WI38 (cell line): ENCODE data around the gene CSGALNACT2.
"Not testable (repeated sequence)": the region's sequence is repeated elsewhere in the genome, so short reads cannot be mapped to it uniquely, and the experiment has no call there.

ENCODE experiments used
- H3K4me3 ChIP-seq: 2 replicates; pipeline ENCODE4 v1.5.1; 2011; ENCODE audit warnings: low read depth, mild to moderate bottlenecking, control low read depth, low read length
- CTCF ChIP-seq: IDR thresholded peaks from 2 replicates; pipeline ENCODE4 v1.5.1; 2012; ENCODE audit warnings: low read depth, mild to moderate bottlenecking, control low read depth, low read length

The CSGALNACT2 gene

GRCh38 chr10:43136995-43137716 lies 1.1 kb upstream of the CSGALNACT2 start:
- TF ChIP-seq CTCF = no peak
- H3K4me3 ChIP-seq = peak overlapping the region; percentile 74

- H3K4me3 ChIP-seq = peak overlapping the region; percentile 74
- no peak for TF ChIP-seq CTCF
These were observed 576 bp upstream of the CSGALNACT2 start for GRCh38 chr10:43137717-43138020.

- TF ChIP-seq CTCF = no peak
- H3K4me3 ChIP-seq = peak overlapping the region; percentile 74
These were observed 554 bp downstream of the CSGALNACT2 start for GRCh38 chr10:43138757-43139241.

GRCh38 chr10:43141421-43141820 lies 3.2 kb downstream of the CSGALNACT2 start:
- H3K4me3 ChIP-seq = no peak overlapping the region

GRCh38 chr10:43145311-43145710 lies 7.1 kb downstream of the CSGALNACT2 start:
- H3K4me3 ChIP-seq = no peak overlapping the region
- no peak for TF ChIP-seq CTCF

More at GRCh38 chr10:43141421-43141820, 3.2 kb downstream of the CSGALNACT2 start:
- TF ChIP-seq CTCF = no peak

GRCh38 chr10:43145936-43146335 lies 7.7 kb downstream of the CSGALNACT2 start:
- not testable (repeated sequence) for H3K4me3 ChIP-seq

- no peak overlapping the region for H3K4me3 ChIP-seq
- TF ChIP-seq CTCF = no peak
These were observed 13.1 kb downstream of the CSGALNACT2 start for GRCh38 chr10:43151371-43151770.

- TF ChIP-seq CTCF = no peak
- no peak overlapping the region for H3K4me3 ChIP-seq
These were observed 15.7 kb downstream of the CSGALNACT2 start for GRCh38 chr10:43153901-43154300.
